Adrenal gland (tissue), 12 donors: Measurements from ENCODE around the gene RHOB. TPM values are rescaled to one million over a fixed set of nuclear protein-coding genes. Genes with fewer than 3 reads are reported as not detected.

Experiments
- DNase-seq, 7 donors: peaks; one replicate each; pipeline ENCODE4 v3.0.0-alpha.2; 2019 to 2020
- H3K27ac ChIP-seq, 5 donors: fragments of 200-600 bp; sonication (generic) in 4 of 5; 1 replicate in 3 of 5; 2 replicates in 2 of 5; pipeline versions ENCODE4 v1.5.1 to v1.8.0; 2016 to 2020; ENCODE audit warnings: mild to moderate bottlenecking in 1 of 5
- H3K27me3 ChIP-seq: fragments of 200-600 bp; 2 replicates; pipeline ENCODE4 v1.8.0; 2021
- H3K36me3 ChIP-seq, 2 donors: fragments of 200-600 bp; replicated peaks in 1 of 2; 1 replicate in 1 of 2; 2 replicates in 1 of 2; pipeline versions ENCODE4 v1.5.1 to v1.8.0; 2018 to 2022
- H3K4me1 ChIP-seq, 2 donors: fragments of 200-600 bp; replicated peaks in 1 of 2; 1 replicate in 1 of 2; 2 replicates in 1 of 2; pipeline versions ENCODE4 v1.5.1 to v1.8.0; 2018 to 2021
- H3K4me3 ChIP-seq, 4 donors: fragments of 200-600 bp; sonication (generic) in 3 of 4; one replicate each; pipeline ENCODE4 v1.5.1; 2016 to 2018
- H3K9me3 ChIP-seq, 3 donors: fragments of 200-600 bp; sonication (generic) in 1 of 3; replicated peaks in 1 of 3; 1 replicate in 2 of 3; 2 replicates in 1 of 3; pipeline versions ENCODE4 v1.5.1 to v1.8.0; 2016 to 2021
- CTCF ChIP-seq, 6 experiments: fragments of 450-650 bp in 4 of 6; fragments of 200-600 bp in 2 of 6; sonication (generic) in 1 of 6; IDR thresholded peaks; 1 replicate in 5 of 6; 2 replicates in 1 of 6; pipeline versions ENCODE4 v1.5.1 to v1.8.0; 2016 to 2021; ENCODE audit warnings: antibody characterized with exemption in 6 of 6, mild to moderate bottlenecking in 2 of 6, moderate library complexity in 1 of 6
- POLR2A ChIP-seq, 2 donors: fragments of 450-650 bp; IDR thresholded peaks; one replicate each; pipeline ENCODE4 v1.6.1; 2017; ENCODE audit warnings: antibody characterized with exemption in 2 of 2, mild to moderate bottlenecking in 2 of 2, moderate library complexity in 1 of 2
- WGBS, 4 donors: extraction: QIAGEN DNeasy Blood & Tissue Kit in 2 of 4; methylation state at CpG; one replicate each; pipeline versions ENCODE4 v1.1.5 to v1.1.7; 2013 to 2017; 5-methylcytosine and 5-hydroxymethylcytosine counted together
- intact Hi-C, 2 donors: fragments of 100-400 bp; cut with DNase I; formaldehyde crosslinking; loops; one replicate each; pipeline versions ENCODE4 v1.14.1 to v1.15.0; 2022 to 2023
- polyA plus RNA-seq, 3 donors: library from polyadenylated mRNA; stranded (reverse); fragments of 200-250 nt in 2 of 3; fragments of 350-450 nt in 1 of 3; fragmentation: Illumina TruSeq in 1 of 3; extraction: RNeasy Lipid Tissue Mini Kit (QIAGEN cat#74804) in 1 of 3; gene quantifications; one replicate each; pipeline ENCODE4 v1.2.3, GENCODE V29; 2013 to 2014
- total RNA-seq, 9 donors: library from RNA; depleted of rRNA in 4 of 9; stranded (reverse); fragments of >200 nt in 4 of 9; fragments of 120-200 nt in 1 of 9; fragmentation: NEBNext Ultra II Directional in 1 of 9; extraction: Animal tissue kit (Norgen Biotek cat#: 25700) in 1 of 9; gene quantifications; one replicate each; pipeline versions ENCODE4 v1.1.0 to v1.2.4, GENCODE V29; 2013 to 2023
- donor health status: healthy with polysubstance abuse.
- donor health status: Bipolar disorder and iron deficiency.
- donor health status: DM: yes; HTN: yes; CAD: no.
- donor health status: DM: no; HTN: no; CAD: no.
- donor health status: DM: no; HTN: no; CAD: no.
- donor health status: DM: yes; HTN: yes; CAD: no.

RHOB gene
- total and polyA plus RNA-seq, 12 donors: 130 to 1,281 (median 417) TPM

DNA sequence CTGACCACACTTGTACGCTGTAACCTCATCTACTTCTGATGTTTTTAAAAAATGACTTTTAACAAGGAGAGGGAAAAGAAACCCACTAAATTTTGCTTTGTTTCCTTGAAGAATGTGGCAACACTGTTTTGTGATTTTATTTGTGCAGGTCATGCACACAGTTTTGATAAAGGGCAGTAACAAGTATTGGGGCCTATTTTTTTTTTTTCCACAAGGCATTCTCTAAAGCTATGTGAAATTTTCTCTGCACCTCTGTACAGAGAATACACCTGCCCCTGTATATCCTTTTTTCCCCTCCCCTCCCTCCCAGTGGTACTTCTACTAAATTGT, 2.1 kb downstream of the RHOB start:
- H3K4me3 ChIP-seq: peak overlapping the region in 3 of 4 donors; percentile 77 to 99 (median 91)
- H3K27me3 ChIP-seq: no peaks in the 10 kb centered on the region
- DNase-seq: no peak
- peaks cover 0 to 17% of the 10 kb centered on the region in 2 donors for H3K36me3 ChIP-seq
- peak overlapping the region; percentile 95 to 99 (median 98) for H3K27ac ChIP-seq
- WGBS, 4 donors: 7 to 23% (median 12%) methylated on average over 1 of the region's 1 CpG
- peaks cover 33% of the 10 kb centered on the region in 2 donors for H3K4me1 ChIP-seq
- TF ChIP-seq POLR2A (IDR thresholded peaks at IDR 0.05) (no peak), CTCF (IDR thresholded peaks at IDR 0.05) (no peak)
- no peaks in the 10 kb centered on the region for H3K9me3 ChIP-seq
- intact Hi-C loops: loop anchor here in 1 of 2 donors (5.0 kb wide), 1 partner anchor 188 kb away; no protein-coding TSS in a partner anchor

- intact Hi-C loops: loop anchor here in 1 of 2 donors (5.0 kb wide), 2 partner anchors 38 to 188 kb away; no protein-coding TSS in a partner anchor
- DNase-seq: peak; percentile 47 to 79 (median 71)
These were observed 2.8 kb downstream of the RHOB start for GRCh38 chr2:20449501-20450200.

DNA sequence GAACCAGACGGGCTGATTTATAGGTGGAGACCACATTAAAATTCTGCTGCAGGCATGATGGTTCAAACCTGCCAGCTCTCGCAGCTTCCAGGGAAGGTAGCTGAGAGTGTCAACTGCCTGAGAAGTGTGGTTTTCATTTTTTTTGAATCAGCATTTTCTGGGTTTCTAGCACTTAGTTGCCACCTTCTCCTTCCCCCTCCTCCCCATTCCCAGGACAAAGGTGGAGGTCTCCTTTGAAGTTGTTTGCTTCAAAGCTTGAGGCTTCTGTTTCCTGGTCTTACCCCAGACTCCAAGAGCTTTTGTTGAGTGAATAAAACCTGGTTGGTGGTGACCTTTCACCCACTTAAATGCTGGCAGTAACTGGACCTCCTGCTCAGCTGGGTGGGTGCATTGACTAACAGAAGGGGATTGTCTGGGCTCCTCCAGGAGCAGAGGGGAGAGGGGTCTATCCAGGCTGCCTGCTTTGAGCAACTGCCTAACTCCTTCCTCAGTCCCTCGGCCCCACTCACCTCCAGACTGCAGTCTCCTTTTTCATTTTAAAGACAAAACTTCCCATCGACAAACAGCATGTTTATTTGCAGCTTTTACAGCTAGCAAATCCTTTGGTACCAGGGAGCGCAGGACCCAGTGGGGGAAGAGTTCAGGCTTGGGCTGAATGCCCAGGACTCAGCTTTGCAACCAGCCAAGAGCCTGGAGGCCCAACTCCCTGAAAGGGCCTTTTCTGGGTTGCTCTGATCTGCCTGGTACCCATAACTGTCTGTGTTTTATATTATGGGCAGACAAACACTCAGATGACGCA, 3.5 kb downstream of the RHOB start:
- intact Hi-C loops: loop anchor here in 1 of 2 donors (5.0 kb wide), 1 partner anchor 37 kb away; no protein-coding TSS in a partner anchor
- no peaks in the 10 kb centered on the region for H3K9me3 ChIP-seq
- H3K4me3 ChIP-seq: peak overlapping the region in 1 of 4 donors; percentile 77
- H3K27me3 ChIP-seq: no peaks in the 10 kb centered on the region
- 8 to 22% (median 13%) methylated on average over 6 of the region's 6 CpGs for WGBS, 4 donors
- peaks cover 0 to 17% of the 10 kb centered on the region in 2 donors for H3K36me3 ChIP-seq
- DNase-seq: peak; percentile 75 to 94 (median 88)
- H3K27ac ChIP-seq: peak overlapping the region; percentile 95 to 99 (median 98)
- peaks cover 19 to 21% of the 10 kb centered on the region in 2 donors for H3K4me1 ChIP-seq
- TF ChIP-seq CTCF (IDR thresholded peaks at IDR 0.05) (peak in 1 of 6 experiments; percentile 4), POLR2A (IDR thresholded peaks at IDR 0.05) (peak; percentile 81)

More at GRCh38 chr2:20449501-20450200, 2.8 kb downstream of the RHOB start:
- TF ChIP-seq CTCF (IDR thresholded peaks at IDR 0.05) (peak in 4 of 6 experiments; percentile 21 to 49 (median 28)), POLR2A (IDR thresholded peaks at IDR 0.05) (peak; percentile 38 to 68)
- Histone ChIP-seq H3K4me3 (peak overlapping the region in 2 of 4 donors; percentile 77 to 91), H3K27ac (peak overlapping the region; percentile 95 to 99 (median 98)), H3K27me3 (no peaks in the 10 kb centered on the region), H3K36me3 (peaks cover 0 to 17% of the 10 kb centered on the region in 2 donors), H3K9me3 (no peaks in the 10 kb centered on the region), H3K4me1 (peaks cover 27% of the 10 kb centered on the region in 2 donors)
- WGBS, 4 donors: 15 to 18% (median 17%) methylated on average over 7 of the region's 7 CpGs

DNA sequence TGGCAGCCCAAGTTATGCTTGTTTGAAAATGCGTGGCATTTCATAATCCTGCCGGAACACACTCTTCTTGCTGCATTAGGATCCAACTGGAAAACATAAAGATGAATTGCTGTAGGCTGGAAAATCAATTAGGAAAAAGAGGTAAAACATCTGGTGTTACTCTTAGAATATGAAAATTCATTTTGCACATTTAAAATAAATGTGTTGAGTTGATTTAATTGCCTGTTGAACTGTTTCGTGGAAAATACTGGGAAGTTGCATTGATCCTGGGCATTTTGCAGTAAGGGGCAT, 4.1 kb downstream of the RHOB start:
- no peaks in the 10 kb centered on the region for H3K9me3 ChIP-seq
- TF ChIP-seq POLR2A (IDR thresholded peaks at IDR 0.05) (peak in 1 of 2 donors; percentile 4), CTCF (IDR thresholded peaks at IDR 0.05) (no peak)
- no peaks in the 10 kb centered on the region for H3K27me3 ChIP-seq
- H3K4me3 ChIP-seq: peak overlapping the region in 1 of 4 donors; percentile 77
- intact Hi-C loops: loop anchor here in 1 of 2 donors (5.0 kb wide), 1 partner anchor 36 kb away; no protein-coding TSS in a partner anchor
- peaks cover 0 to 17% of the 10 kb centered on the region in 2 donors for H3K36me3 ChIP-seq
- DNase-seq: no peak
- 12 to 31% (median 25%) methylated on average over 3 of the region's 3 CpGs for WGBS, 4 donors
- peaks cover 17 to 21% of the 10 kb centered on the region in 2 donors for H3K4me1 ChIP-seq
- H3K27ac ChIP-seq: peak overlapping the region; percentile 95 to 99 (median 98)
